ENCODE data around the gene SASH3.

Gene SASH3

DNA sequence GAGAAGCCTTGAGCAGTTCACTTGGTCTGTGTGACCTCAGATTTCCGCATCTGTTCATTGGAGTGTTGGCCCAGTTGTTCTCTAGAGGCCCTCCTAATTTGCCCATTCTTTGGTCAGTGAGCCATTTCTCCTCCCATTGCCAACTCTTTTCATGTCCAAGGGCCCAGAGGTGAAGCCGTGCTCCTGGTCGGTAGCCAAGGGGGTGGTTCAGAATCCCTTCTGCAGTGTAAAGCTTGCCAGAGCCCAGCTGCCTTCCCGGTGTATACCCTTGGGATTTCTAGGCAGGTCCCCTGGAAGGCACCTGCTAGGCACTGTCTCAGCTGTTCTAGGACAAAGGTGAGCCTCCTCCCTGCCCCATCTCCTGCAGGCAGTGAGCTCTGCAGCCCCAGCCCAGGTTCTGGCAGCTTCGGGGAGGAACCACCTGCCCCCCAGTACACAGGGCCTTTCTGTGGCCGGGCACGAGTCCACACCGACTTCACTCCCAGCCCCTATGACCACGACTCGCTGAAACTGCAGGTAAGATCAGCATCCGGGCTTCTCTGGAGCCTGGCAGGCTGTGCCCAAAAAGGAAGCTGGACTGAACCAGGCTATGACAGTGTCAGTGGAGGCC, 12.3 kb downstream of the SASH3 start:
- no peak for DNase-seq (ENCODE audit: low read depth)
- no peak overlapping the region for H3K4me3 ChIP-seq (ENCODE audit: low read length)
- TF ChIP-seq, protein P1, sequence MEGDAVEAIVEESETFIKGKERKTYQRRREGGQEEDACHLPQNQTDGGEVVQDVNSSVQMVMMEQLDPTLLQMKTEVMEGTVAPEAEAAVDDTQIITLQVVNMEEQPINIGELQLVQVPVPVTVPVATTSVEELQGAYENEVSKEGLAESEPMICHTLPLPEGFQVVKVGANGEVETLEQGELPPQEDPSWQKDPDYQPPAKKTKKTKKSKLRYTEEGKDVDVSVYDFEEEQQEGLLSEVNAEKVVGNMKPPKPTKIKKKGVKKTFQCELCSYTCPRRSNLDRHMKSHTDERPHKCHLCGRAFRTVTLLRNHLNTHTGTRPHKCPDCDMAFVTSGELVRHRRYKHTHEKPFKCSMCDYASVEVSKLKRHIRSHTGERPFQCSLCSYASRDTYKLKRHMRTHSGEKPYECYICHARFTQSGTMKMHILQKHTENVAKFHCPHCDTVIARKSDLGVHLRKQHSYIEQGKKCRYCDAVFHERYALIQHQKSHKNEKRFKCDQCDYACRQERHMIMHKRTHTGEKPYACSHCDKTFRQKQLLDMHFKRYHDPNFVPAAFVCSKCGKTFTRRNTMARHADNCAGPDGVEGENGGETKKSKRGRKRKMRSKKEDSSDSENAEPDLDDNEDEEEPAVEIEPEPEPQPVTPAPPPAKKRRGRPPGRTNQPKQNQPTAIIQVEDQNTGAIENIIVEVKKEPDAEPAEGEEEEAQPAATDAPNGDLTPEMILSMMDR (conservative IDR thresholded peaks at IDR 0.05; ENCODE audit: low read length) = no peak

DNA sequence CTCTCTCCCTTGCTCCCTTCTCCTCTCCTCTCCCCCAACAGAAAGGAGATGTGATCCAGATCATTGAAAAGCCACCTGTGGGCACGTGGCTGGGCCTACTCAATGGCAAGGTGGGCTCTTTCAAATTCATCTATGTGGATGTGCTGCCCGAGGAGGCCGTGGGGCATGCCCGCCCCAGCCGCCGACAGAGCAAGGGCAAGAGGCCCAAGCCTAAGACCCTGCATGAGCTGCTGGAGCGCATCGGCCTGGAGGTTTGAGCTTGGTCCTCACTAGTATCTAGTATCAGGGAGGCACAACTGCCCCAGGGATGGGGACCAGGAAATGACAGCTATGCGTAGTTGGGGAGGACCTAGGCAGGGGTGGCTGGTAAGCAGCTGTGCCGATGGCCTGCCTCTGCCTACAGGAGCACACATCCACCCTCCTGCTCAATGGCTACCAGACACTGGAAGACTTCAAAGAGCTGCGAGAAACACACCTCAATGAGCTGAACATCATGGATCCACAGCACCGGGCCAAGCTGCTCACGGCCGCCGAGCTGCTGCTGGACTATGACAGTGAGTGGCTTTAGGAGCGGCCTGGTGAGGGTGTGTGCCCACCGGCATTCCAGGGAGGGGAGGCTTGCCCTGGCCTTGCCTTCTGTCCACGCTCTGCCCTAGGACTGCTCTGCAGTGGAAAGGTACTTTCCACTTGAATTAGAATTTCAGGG, 13.0 kb downstream of the SASH3 start:
- TF ChIP-seq, protein P1 (conservative IDR thresholded peaks at IDR 0.05; ENCODE audit: low read length) = no peak
- DNase-seq (ENCODE audit: low read depth) = no peak
- no peak overlapping the region for H3K4me3 ChIP-seq (ENCODE audit: low read length)

DNA sequence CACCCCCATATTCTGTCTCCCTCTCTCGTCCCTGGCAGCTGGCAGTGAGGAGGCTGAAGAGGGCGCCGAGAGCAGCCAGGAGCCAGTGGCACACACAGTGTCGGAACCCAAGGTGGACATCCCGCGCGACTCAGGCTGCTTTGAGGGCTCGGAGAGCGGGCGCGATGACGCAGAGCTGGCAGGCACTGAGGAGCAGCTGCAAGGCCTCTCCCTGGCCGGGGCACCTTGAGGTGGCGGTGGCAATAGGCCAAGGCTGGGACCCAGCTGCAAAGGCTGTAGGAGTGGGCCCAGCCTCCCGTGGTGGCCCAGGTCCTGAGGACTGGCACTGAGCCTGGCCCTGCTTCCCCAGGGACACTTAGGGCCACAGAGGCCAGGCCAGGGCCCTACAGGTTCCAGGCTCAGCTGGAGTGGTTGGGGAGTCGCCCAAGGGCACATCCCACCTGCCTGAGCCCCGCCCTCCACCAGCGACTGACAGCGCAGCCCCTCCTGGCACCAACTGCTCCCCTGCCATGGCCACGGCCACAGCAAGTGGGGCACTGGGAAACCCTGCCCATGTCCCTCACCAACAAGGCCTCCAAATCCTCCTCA, 13.9 kb downstream of the SASH3 start:
- TF ChIP-seq, protein P1 (conservative IDR thresholded peaks at IDR 0.05; ENCODE audit: low read length) = no peak
- no peak overlapping the region for H3K4me3 ChIP-seq (ENCODE audit: low read length)
- no peak for DNase-seq (ENCODE audit: low read depth)

DNA sequence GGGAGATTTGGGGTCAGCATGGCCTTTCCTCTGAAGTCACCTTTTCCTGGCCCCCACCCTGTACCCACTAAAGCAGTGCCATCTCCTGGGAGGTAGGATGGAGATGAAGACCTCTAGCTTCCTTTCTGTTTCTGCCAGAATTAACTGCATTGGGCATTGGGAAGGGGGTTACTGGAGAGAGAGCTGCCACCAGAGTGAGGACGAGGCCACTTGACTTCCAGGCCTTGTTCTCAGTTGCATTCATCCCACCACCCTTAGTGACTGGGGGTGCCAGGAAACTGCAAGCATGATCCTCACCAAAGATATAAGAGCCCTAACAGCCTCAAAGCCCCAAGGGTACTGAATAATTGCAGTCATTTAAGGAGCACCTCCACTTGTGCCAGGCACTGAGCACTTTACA, 15.8 kb downstream of the SASH3 start:
- no peak for DNase-seq (ENCODE audit: low read depth)
- no peak overlapping the region for H3K4me3 ChIP-seq (ENCODE audit: low read length)
- TF ChIP-seq, protein P1 (conservative IDR thresholded peaks at IDR 0.05; ENCODE audit: low read length) = no peak

DNA sequence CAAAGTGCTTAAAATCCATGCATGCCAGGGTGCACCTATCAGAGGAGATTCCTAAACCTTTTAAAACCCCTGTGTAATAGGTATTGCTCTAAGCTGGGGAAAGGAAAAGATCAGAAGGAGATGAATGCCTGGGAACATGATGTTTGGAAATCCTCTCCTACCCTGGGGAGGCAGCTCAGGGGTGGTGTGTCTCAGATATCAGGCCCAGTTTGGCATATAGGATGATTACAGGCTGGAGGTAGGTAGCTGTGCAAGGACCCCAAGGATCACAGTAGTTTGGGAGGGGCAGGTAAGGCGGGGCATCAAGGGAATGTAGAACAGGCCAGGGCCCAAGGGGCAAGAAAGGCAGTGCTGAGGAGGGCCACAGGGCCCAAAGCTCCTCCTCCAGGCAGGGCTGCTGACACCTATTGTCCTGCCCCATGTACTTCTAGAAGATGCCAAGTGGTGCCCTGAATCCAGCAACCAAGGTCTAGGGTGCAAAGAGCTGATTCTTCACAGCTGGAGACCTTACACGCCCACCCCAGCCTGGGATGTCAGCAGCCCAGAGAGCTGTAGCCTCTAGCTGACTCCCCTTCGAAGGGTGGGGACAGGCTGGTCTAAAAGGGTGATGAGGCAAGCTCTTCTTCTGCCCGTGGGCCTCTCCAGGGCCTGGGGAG, 17.6 kb downstream of the SASH3 start:
- TF ChIP-seq, protein P1 (conservative IDR thresholded peaks at IDR 0.05; ENCODE audit: low read length) = no peak
- no peak overlapping the region for H3K4me3 ChIP-seq (ENCODE audit: low read length)
- no peak for DNase-seq (ENCODE audit: low read depth)

DNA sequence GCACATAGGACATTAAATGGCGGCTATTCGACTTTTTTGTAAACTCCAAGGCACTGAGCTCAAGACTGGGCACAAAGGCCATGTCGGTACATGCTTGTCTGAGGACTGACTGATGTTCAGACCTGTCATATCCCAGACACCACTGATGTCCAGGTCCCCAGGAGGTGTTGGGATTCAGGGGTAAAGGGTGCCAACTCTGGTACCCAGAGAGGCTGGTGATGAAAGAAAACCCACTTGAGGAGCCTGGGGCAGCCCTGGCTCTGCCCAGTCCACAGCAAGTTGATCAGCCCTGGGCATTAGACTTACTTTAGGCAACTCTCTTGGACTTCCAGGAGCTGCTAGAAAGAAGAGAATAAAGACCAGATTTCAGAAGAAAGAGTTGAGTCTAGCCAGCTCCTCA, 18.7 kb downstream of the SASH3 start:
- no peak for DNase-seq (ENCODE audit: low read depth)
- no peak overlapping the region for H3K4me3 ChIP-seq (ENCODE audit: low read length)
- TF ChIP-seq, protein P1 (conservative IDR thresholded peaks at IDR 0.05; ENCODE audit: low read length) = no peak

Measured in AG10803 (cell line).